Stomach (tissue), 9 donors: ENCODE measurements around the gene CAMK2N2. TPM values are rescaled to one million over a fixed set of nuclear protein-coding genes. Genes with fewer than 3 reads are reported as not detected.

Source experiments
- DNase-seq, 2 donors: peaks; one replicate each; pipeline versions ENCODE4 v3.0.0 to v3.0.0-alpha.2; 2013 to 2019
- H3K27ac ChIP-seq, 5 donors: fragments of 200-600 bp in 4 of 5; sonication (generic) in 4 of 5; one replicate each; pipeline ENCODE4 v1.5.1; 2013 to 2019; ENCODE audit warnings: mild to moderate bottlenecking in 1 of 5, moderate library complexity in 1 of 5
- H3K27me3 ChIP-seq, 3 donors: fragments of 200-600 bp; sonication (generic); one replicate each; pipeline ENCODE4 v1.5.1; 2017 to 2019; ENCODE audit warnings: mixed run types in 1 of 3
- H3K36me3 ChIP-seq, 4 donors: fragments of 200-600 bp; sonication (generic); 1 replicate in 3 of 4; 2 replicates in 1 of 4; pipeline ENCODE4 v1.5.1; 2016 to 2019
- H3K4me1 ChIP-seq, 4 donors: fragments of 200-600 bp; sonication (generic); one replicate each; pipeline ENCODE4 v1.5.1; 2016 to 2019
- H3K4me3 ChIP-seq, 4 donors: fragments of 200-600 bp; sonication (generic) in 3 of 4; one replicate each; pipeline ENCODE4 v1.5.1; 2016 to 2019; ENCODE audit warnings: mild to moderate bottlenecking in 1 of 4
- H3K9me3 ChIP-seq, 4 donors: fragments of 200-600 bp; sonication (generic); one replicate each; pipeline ENCODE4 v1.5.1; 2016 to 2019
- CTCF ChIP-seq, 7 experiments: fragments of 450-650 bp in 4 of 7; fragments of 200-600 bp in 3 of 7; sonication (generic) in 3 of 7; IDR thresholded peaks; one replicate each; pipeline ENCODE4 v1.5.1; 2016 to 2019; ENCODE audit warnings: antibody characterized with exemption in 7 of 7, control low read depth in 2 of 7, mild to moderate bottlenecking in 1 of 7
- EP300 ChIP-seq: sonication (generic); formaldehyde crosslinking; IDR thresholded peaks from one replicate; pipeline ENCODE4 v1.6.1; 2017; ENCODE audit warnings: antibody characterized with exemption
- POLR2A ChIP-seq, 4 donors: fragments of 450-650 bp; IDR thresholded peaks; one replicate each; pipeline ENCODE4 v1.6.1; 2016; ENCODE audit warnings: antibody characterized with exemption in 4 of 4, control low read depth in 2 of 4, mild to moderate bottlenecking in 1 of 4, moderate library complexity in 1 of 4
- POLR2AphosphoS5 ChIP-seq, 3 donors: sonication (generic); formaldehyde crosslinking; IDR thresholded peaks; one replicate each; pipeline ENCODE4 v1.6.1; 2016; ENCODE audit warnings: antibody characterized with exemption in 3 of 3
- WGBS, 5 donors: extraction: QIAGEN DNeasy Blood & Tissue Kit in 3 of 5; methylation state at CpG; one replicate each; pipeline versions ENCODE4 v1.1.5 to v1.1.7; 2013 to 2018; 5-methylcytosine and 5-hydroxymethylcytosine counted together
- intact Hi-C: fragments of 100-400 bp; cut with DNase I; formaldehyde crosslinking; loops from one replicate; pipeline ENCODE4 v1.15.1; 2023; ENCODE audit warnings: low total_unique reads
- polyA plus RNA-seq, 3 donors: library from polyadenylated mRNA; stranded (reverse); fragments of 200-250 nt; gene quantifications; one replicate each; pipeline ENCODE4 v1.2.3, GENCODE V29; 2013
- total RNA-seq, 5 donors: library from RNA; depleted of rRNA; stranded (reverse); fragments of >200 nt; gene quantifications; one replicate each; pipeline versions ENCODE4 v1.1.0 to v1.2.3, GENCODE V29; 2014 to 2016
- donor health status: healthy with polysubstance abuse.
- donor health status: Bipolar disorder and iron deficiency.
- donor health status: healthy.

The CAMK2N2 gene
- total and polyA plus RNA-seq, 8 donors: 0.58 to 1.2 (median 0.68) TPM; not detected in 5

- no peak for TF ChIP-seq CTCF (IDR thresholded peaks at IDR 0.05)
- TF ChIP-seq POLR2A (IDR thresholded peaks at IDR 0.05): peak in 1 of 4 donors; percentile 57
- peak; percentile 67 to 84 (median 74) for TF ChIP-seq POLR2AphosphoS5 (IDR thresholded peaks at IDR 0.05)
- DNase-seq: peak; percentile 86 to 95
- WGBS, 5 donors: 0 to 1% (median 0%) methylated on average over 24 to 49 of the region's 49 CpGs
- no peaks in the 10 kb centered on the region for H3K9me3 ChIP-seq
- intact Hi-C loops: loop anchor here (10.0 kb wide), 1 partner anchor 64 kb away; the partner anchor contains the start of gene ABCF3
- H3K4me1 ChIP-seq: peaks cover 5 to 33% (median 26%) of the 10 kb centered on the region in 4 donors
- H3K27me3 ChIP-seq: no peaks in the 10 kb centered on the region
- peaks cover 20 to 22% (median 22%) of the 10 kb centered on the region in 4 donors for H3K36me3 ChIP-seq
- peak within 1 kb of the TSS; percentile 76 to 89 (median 85) for H3K27ac ChIP-seq
- peak within 1 kb of the TSS; percentile 81 to 97 (median 92) for H3K4me3 ChIP-seq
Measured at GRCh38 chr3:184248454-184249411, 12.6 kb downstream of the CAMK2N2 start, which contains the start of gene ALG3. Gene ALG3 (minus strand): TSS chr3:184248962. CDS start chr3:184248940, 22 bp downstream.

- Histone ChIP-seq H3K27me3 (peaks cover 0 to 28% (median 0%) of the 10 kb centered on the region in 3 donors), H3K9me3 (no peaks in the 10 kb centered on the region), H3K36me3 (peaks cover 34 to 42% (median 40%) of the 10 kb centered on the region in 4 donors), H3K27ac (no peak overlapping the region), H3K4me3 (no peak overlapping the region), H3K4me1 (peaks cover 10 to 20% (median 14%) of the 10 kb centered on the region in 4 donors)
- intact Hi-C loops: loop anchor here (10.0 kb wide), 1 partner anchor 57 kb away; the partner anchor contains the start of gene ABCF3
- no peak for DNase-seq
- no peak for TF ChIP-seq EP300
- WGBS, 5 donors: 76 to 87% (median 81%) methylated on average over 5 of the region's 5 CpGs
Measured at GRCh38 chr3:184242297-184242685, 19.1 kb downstream of the CAMK2N2 start.

GRCh38 chr3:184241447-184242296, 19.7 kb downstream of the CAMK2N2 start:
- Histone ChIP-seq H3K4me1 (peaks cover 10 to 15% (median 12%) of the 10 kb centered on the region in 4 donors), H3K27ac (peak overlapping the region in 1 of 5 donors; percentile 35), H3K27me3 (peaks cover 0 to 33% (median 0%) of the 10 kb centered on the region in 3 donors), H3K36me3 (peaks cover 34 to 42% (median 40%) of the 10 kb centered on the region in 4 donors), H3K4me3 (peak overlapping the region; percentile 16 to 35 (median 20)), H3K9me3 (no peaks in the 10 kb centered on the region)
- intact Hi-C loops: loop anchor here (10.0 kb wide), 1 partner anchor 57 kb away; the partner anchor contains the start of gene ABCF3
- 16 to 40% (median 24%) methylated on average over 18 to 46 of the region's 46 CpGs for WGBS, 5 donors
- TF ChIP-seq POLR2A (IDR thresholded peaks at IDR 0.05) (no peak), CTCF (IDR thresholded peaks at IDR 0.05) (peak in 5 of 7 experiments; percentile 21 to 66 (median 44)), POLR2AphosphoS5 (IDR thresholded peaks at IDR 0.05) (peak in 1 of 3 donors; percentile 47)
- DNase-seq: peak; percentile 76 to 89

- 28 to 42% (median 40%) methylated on average over 11 to 17 of the region's 17 CpGs for WGBS, 5 donors
- peaks cover 34 to 42% (median 40%) of the 10 kb centered on the region in 4 donors for H3K36me3 ChIP-seq
- TF ChIP-seq CTCF (IDR thresholded peaks at IDR 0.05): no peak
- TF ChIP-seq POLR2A (IDR thresholded peaks at IDR 0.05): no peak
- no peak for TF ChIP-seq EP300
- no peak for TF ChIP-seq POLR2AphosphoS5 (IDR thresholded peaks at IDR 0.05)
- intact Hi-C loops: loop anchor here (10.0 kb wide), 1 partner anchor 56 kb away; the partner anchor contains the start of gene ABCF3
- no peak overlapping the region for H3K27ac ChIP-seq
- peaks cover 0 to 33% (median 0%) of the 10 kb centered on the region in 3 donors for H3K27me3 ChIP-seq
- DNase-seq: no peak
- no peaks in the 10 kb centered on the region for H3K9me3 ChIP-seq
- peaks cover 10 to 15% (median 12%) of the 10 kb centered on the region in 4 donors for H3K4me1 ChIP-seq
- H3K4me3 ChIP-seq: peak overlapping the region in 1 of 4 donors; percentile 35
Measured at GRCh38 chr3:184241141-184241446, 20.3 kb downstream of the CAMK2N2 start.
